Mesenchymal stem cell (in vitro differentiated cells and primary cell): ENCODE results near the gene ZIC1.
A peak's percentile ranks its signal among the peaks of the same experiment; 100 is the strongest.

Experiments used
- DNase-seq: peaks from one replicate; pipeline ENCODE4 v3.0.0-alpha.2; 2013
- H2AFZ ChIP-seq: one replicate; pipeline ENCODE4 v1.6.1; 2013; ENCODE audit warnings: low read depth, mild to moderate bottlenecking, control low read depth, inconsistent platforms, low read length, moderate library complexity
- H2AK5ac ChIP-seq: 2 replicates; pipeline ENCODE4 v1.6.1; 2013; ENCODE audit warnings: low read length, moderate library complexity, mild to moderate bottlenecking, inconsistent platforms; ENCODE audit not compliant: severe bottlenecking
- H2BK120ac ChIP-seq: one replicate; pipeline ENCODE4 v1.6.1; 2013; ENCODE audit warnings: low read depth, mild to moderate bottlenecking, inconsistent platforms, low read length, moderate library complexity
- H2BK12ac ChIP-seq, 2 experiments: one replicate each; pipeline ENCODE4 v1.6.1; 2013; ENCODE audit warnings: inconsistent platforms in 2 of 2, low read length in 2 of 2, mild to moderate bottlenecking in 2 of 2, moderate library complexity in 2 of 2, control low read depth in 1 of 2
- H2BK15ac ChIP-seq: one replicate; pipeline ENCODE4 v1.6.1; 2013; ENCODE audit warnings: mild to moderate bottlenecking, low read depth, inconsistent platforms; ENCODE audit not compliant: poor library complexity, severe bottlenecking
- H2BK5ac ChIP-seq: 2 replicates; pipeline ENCODE4 v1.6.1; 2013; ENCODE audit warnings: low read depth, mild to moderate bottlenecking, low read length, control low read depth, inconsistent platforms; ENCODE audit not compliant: poor library complexity, severe bottlenecking
- H3K14ac ChIP-seq, 2 experiments: one replicate each; pipeline ENCODE4 v1.6.1; 2013; ENCODE audit warnings: inconsistent platforms in 2 of 2, low read length in 2 of 2, control low read depth in 1 of 2, mild to moderate bottlenecking in 1 of 2, moderate library complexity in 1 of 2
- H3K18ac ChIP-seq, 2 experiments: one replicate each; pipeline ENCODE4 v1.6.1; 2013; ENCODE audit warnings: inconsistent platforms in 2 of 2, low read length in 2 of 2, control low read depth in 1 of 2, low read depth in 1 of 2, mild to moderate bottlenecking in 1 of 2
- H3K23ac ChIP-seq, 2 experiments: one replicate each; pipeline ENCODE4 v1.6.1; 2013; ENCODE audit warnings: inconsistent platforms in 2 of 2, low read length in 2 of 2, mild to moderate bottlenecking in 2 of 2, moderate library complexity in 2 of 2, control low read depth in 1 of 2
- H3K27ac ChIP-seq: 2 replicates; pipeline ENCODE4 v1.5.1; 2013; ENCODE audit warnings: mild to moderate bottlenecking, moderate library complexity, low read length, control low read depth, inconsistent platforms; ENCODE audit not compliant: poor library complexity, severe bottlenecking
- H3K27me3 ChIP-seq, 2 experiments: 2 replicates each; pipeline versions ENCODE4 v1.6.1 to v1.7.0; 2013; ENCODE audit warnings: low read length in 2 of 2, mild to moderate bottlenecking in 2 of 2, moderate library complexity in 2 of 2, control low read depth in 1 of 2, inconsistent platforms in 1 of 2; ENCODE audit not compliant: control insufficient read depth in 1 of 2, insufficient read depth in 1 of 2
- H3K36me3 ChIP-seq, 2 experiments: 2 replicates each; pipeline versions ENCODE4 v1.6.1 to v1.7.0; 2013; ENCODE audit warnings: low read length in 2 of 2, control low read depth in 1 of 2, inconsistent platforms in 1 of 2, low read depth in 1 of 2, mild to moderate bottlenecking in 1 of 2; ENCODE audit not compliant: insufficient read depth in 2 of 2, control insufficient read depth in 1 of 2
- H3K4ac ChIP-seq, 2 experiments: one replicate each; pipeline ENCODE4 v1.6.1; 2013; ENCODE audit warnings: inconsistent platforms in 2 of 2, low read length in 2 of 2, mild to moderate bottlenecking in 2 of 2, moderate library complexity in 2 of 2, control low read depth in 1 of 2, low read depth in 1 of 2
- H3K4me1 ChIP-seq: 2 replicates; pipeline ENCODE4 v1.6.1; 2013; ENCODE audit warnings: low read depth, low read length, control low read depth; ENCODE audit not compliant: control insufficient read depth, insufficient read depth
- H3K4me2 ChIP-seq: 2 replicates; pipeline ENCODE4 v1.6.1; 2013; ENCODE audit warnings: low read length, mild to moderate bottlenecking, inconsistent platforms; ENCODE audit not compliant: poor library complexity, severe bottlenecking
- H3K4me3 ChIP-seq, 2 experiments: 2 replicates each; pipeline versions ENCODE4 v1.5.1 to v1.7.0; 2013; ENCODE audit warnings: low read length in 2 of 2, mild to moderate bottlenecking in 2 of 2, control low read depth in 1 of 2, low read depth in 1 of 2; ENCODE audit not compliant: insufficient read depth in 1 of 2
- H3K79me1 ChIP-seq: replicated peaks from 2 replicates; pipeline ENCODE4 v1.6.1; 2013; ENCODE audit warnings: mild to moderate bottlenecking, control low read depth, low read length, inconsistent platforms; ENCODE audit not compliant: poor library complexity, severe bottlenecking
- H3K9ac ChIP-seq: 2 replicates; pipeline ENCODE4 v1.7.0; 2013; ENCODE audit warnings: mild to moderate bottlenecking, low read length, moderate library complexity
- H3K9me3 ChIP-seq: 2 replicates; pipeline ENCODE4 v1.7.0; 2013; ENCODE audit warnings: mild to moderate bottlenecking, low read length; ENCODE audit not compliant: control insufficient read depth
- H4K8ac ChIP-seq: one replicate; pipeline ENCODE4 v1.6.1; 2013; ENCODE audit warnings: inconsistent platforms, mild to moderate bottlenecking, low read length, moderate library complexity
- H4K91ac ChIP-seq: one replicate; pipeline ENCODE4 v1.6.1; 2013; ENCODE audit warnings: mild to moderate bottlenecking, low read length, inconsistent platforms
- WGBS: methylation state at CpG from one replicate; pipeline ENCODE4 v1.1.7; 2013; ENCODE audit warnings: mixed read lengths; 5-methylcytosine and 5-hydroxymethylcytosine counted together

ZIC1 gene

DNA sequence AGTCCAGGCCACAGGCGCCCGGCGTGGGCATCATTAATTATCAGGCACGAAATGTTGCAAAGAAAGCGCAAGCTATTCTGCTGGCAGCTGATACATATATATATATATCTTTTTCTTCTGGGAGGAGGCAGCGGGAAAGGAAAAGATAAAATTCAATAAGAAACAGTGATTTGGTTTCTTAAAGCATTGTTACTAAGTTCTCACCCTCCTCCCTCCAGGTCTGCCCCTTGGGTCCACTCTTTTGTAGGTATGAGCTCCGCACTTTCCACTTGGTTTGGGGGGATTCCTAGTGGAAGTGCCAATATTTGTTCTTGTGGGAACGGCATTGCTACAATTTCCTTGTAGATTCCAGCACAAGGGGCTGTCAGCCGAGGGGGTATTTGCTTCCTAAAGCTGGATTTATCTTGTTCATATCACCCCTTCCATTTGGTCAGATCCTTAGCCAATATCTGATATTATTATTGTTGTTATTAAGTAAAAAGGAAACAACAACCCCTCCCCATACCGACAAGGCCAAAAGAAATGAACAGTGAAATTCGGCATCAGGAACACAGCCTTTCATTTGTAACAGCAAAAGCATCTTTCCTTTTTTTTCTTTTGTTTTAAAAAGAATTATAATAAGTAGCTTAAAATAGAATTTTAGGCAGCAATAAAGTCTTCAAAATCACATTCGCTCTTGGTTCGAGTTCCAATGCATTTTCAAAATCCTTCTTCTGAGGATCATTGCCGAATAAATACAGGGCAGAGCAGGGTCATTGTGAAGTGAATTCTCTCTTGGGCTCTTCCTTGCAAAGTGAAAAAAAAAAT is 15.6 kb downstream of the ZIC1 start:
- Histone ChIP-seq H4K91ac (no peak overlapping the region), H3K79me1 (peaks cover 5% of the 10 kb centered on the region), H3K27ac (no peak overlapping the region), H3K23ac (peak overlapping the region in 1 of 2 experiments; percentile 85), H3K4ac (no peak overlapping the region), H2BK12ac (no peak overlapping the region), H2AK5ac (no peak overlapping the region), H2BK15ac (no peak overlapping the region), H3K36me3 (no peaks in the 10 kb centered on the region), H3K27me3 (peaks cover 8 to 60% of the 10 kb centered on the region in 2 experiments), H3K4me2 (peak overlapping the region; percentile 49), H2BK5ac (no peak overlapping the region), H2AFZ (no peak overlapping the region), H3K18ac (no peak overlapping the region), H3K4me3 (no peak overlapping the region), H3K9me3 (peaks cover 4% of the 10 kb centered on the region), H4K8ac (no peak overlapping the region), H3K14ac (no peak overlapping the region), H2BK120ac (no peak overlapping the region), H3K4me1 (peaks cover 7% of the 10 kb centered on the region), H3K9ac (no peak overlapping the region)
- DNase-seq = no peak
- 35% methylated on average over 3 of the region's 14 CpGs for WGBS

DNA sequence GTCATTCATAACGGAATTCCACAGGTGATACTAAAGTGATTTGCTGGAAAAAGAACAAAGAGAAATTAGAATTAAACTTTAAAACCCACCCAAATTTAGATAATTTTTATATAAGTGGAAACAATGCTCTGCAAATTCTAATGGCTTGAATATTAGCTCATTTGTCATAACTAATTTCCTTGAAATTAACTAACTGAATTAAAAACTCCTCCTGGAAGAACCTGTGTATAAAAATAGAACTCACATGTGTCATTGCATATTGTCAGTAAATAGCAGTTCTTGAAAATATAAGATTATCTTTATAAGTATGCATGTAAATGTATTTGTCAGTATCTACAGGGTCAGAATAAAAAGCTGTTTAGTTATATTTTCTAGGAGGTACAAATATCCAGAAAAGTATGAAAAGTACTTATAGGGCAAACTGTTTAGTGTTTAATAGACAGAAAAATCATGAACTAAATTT is 16.3 kb downstream of the ZIC1 start:
- Histone ChIP-seq H3K4me3 (no peak overlapping the region), H3K4me2 (no peak overlapping the region), H2BK120ac (no peak overlapping the region), H3K36me3 (no peaks in the 10 kb centered on the region), H3K4me1 (peaks cover 7% of the 10 kb centered on the region), H3K23ac (no peak overlapping the region), H2AFZ (no peak overlapping the region), H2BK12ac (no peak overlapping the region), H3K4ac (no peak overlapping the region), H3K79me1 (peaks cover 4% of the 10 kb centered on the region), H2BK15ac (no peak overlapping the region), H3K27ac (no peak overlapping the region), H3K14ac (no peak overlapping the region), H3K18ac (no peak overlapping the region), H4K91ac (no peak overlapping the region), H3K9me3 (no peaks in the 10 kb centered on the region), H2BK5ac (no peak overlapping the region), H4K8ac (no peak overlapping the region), H2AK5ac (no peak overlapping the region), H3K27me3 (peaks cover 8 to 53% of the 10 kb centered on the region in 2 experiments), H3K9ac (no peak overlapping the region)
- WGBS = no CpG with 5 or more reads among the region's 1 CpG
- no peak for DNase-seq

DNA sequence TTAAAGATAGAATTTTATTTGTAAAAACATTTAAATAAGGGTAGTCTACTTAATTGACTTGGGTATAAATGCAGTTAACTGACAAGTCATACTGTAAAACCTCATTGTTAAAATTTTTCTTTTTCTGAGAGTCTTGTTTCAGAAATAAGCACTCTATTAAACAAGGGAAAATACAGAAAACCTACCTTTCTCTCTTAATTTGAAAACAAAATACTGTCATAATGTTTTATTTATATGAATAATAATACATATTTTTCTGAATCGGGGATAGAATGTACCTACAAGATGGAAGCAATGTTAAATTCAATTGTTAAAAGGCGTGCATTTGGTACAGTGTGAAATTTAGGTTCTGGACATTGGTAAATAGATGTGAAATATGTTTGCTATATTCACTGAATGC is 17.8 kb downstream of the ZIC1 start:
- H3K4me1 ChIP-seq = peaks cover 5% of the 10 kb centered on the region
- no peak overlapping the region for H2BK15ac ChIP-seq
- WGBS = 100% methylated on average over 2 of the region's 2 CpGs
- no peak overlapping the region for H3K27ac ChIP-seq
- no peaks in the 10 kb centered on the region for H3K9me3 ChIP-seq
- H2BK12ac ChIP-seq = no peak overlapping the region
- H3K4me2 ChIP-seq = no peak overlapping the region
- no peak overlapping the region for H3K23ac ChIP-seq
- H4K8ac ChIP-seq = no peak overlapping the region
- no peak overlapping the region for H2BK5ac ChIP-seq
- H3K36me3 ChIP-seq = no peaks in the 10 kb centered on the region
- H2AFZ ChIP-seq = no peak overlapping the region
- no peak for DNase-seq
- no peak overlapping the region for H3K18ac ChIP-seq
- H3K27me3 ChIP-seq = peaks cover 8 to 38% of the 10 kb centered on the region in 2 experiments
- peaks cover 1% of the 10 kb centered on the region for H3K79me1 ChIP-seq
- H2AK5ac ChIP-seq = no peak overlapping the region
- H3K4me3 ChIP-seq = no peak overlapping the region
- H3K14ac ChIP-seq = no peak overlapping the region
- no peak overlapping the region for H3K4ac ChIP-seq
- H2BK120ac ChIP-seq = no peak overlapping the region
- H4K91ac ChIP-seq = no peak overlapping the region
- no peak overlapping the region for H3K9ac ChIP-seq

GRCh38 chr3:147427746-147428145 is 18.6 kb downstream of the ZIC1 start:
- no peak overlapping the region for H2BK15ac ChIP-seq
- no peak overlapping the region for H4K8ac ChIP-seq
- H2AK5ac ChIP-seq = no peak overlapping the region
- H3K4ac ChIP-seq = no peak overlapping the region
- no peak overlapping the region for H3K4me3 ChIP-seq
- WGBS = 73% methylated on average over 3 of the region's 3 CpGs
- DNase-seq = no peak
- H3K4me1 ChIP-seq = peaks cover 3% of the 10 kb centered on the region
- H3K9me3 ChIP-seq = no peaks in the 10 kb centered on the region
- H2BK12ac ChIP-seq = no peak overlapping the region
- H3K23ac ChIP-seq = no peak overlapping the region
- no peak overlapping the region for H3K9ac ChIP-seq
- H4K91ac ChIP-seq = no peak overlapping the region
- H3K4me2 ChIP-seq = no peak overlapping the region
- H2BK5ac ChIP-seq = no peak overlapping the region
- H3K18ac ChIP-seq = no peak overlapping the region
- no peaks in the 10 kb centered on the region for H3K79me1 ChIP-seq
- H2BK120ac ChIP-seq = no peak overlapping the region
- H3K36me3 ChIP-seq = no peaks in the 10 kb centered on the region
- no peak overlapping the region for H2AFZ ChIP-seq
- H3K27ac ChIP-seq = no peak overlapping the region
- H3K14ac ChIP-seq = no peak overlapping the region
- peaks cover 8 to 30% of the 10 kb centered on the region in 2 experiments for H3K27me3 ChIP-seq
